Effector memory CD4-positive, alpha-beta T cell (primary cell): ENCODE data around the gene ZNF496.
"Not testable (repeated sequence)": the region's sequence is repeated elsewhere in the genome, so short reads cannot be mapped to it uniquely, and the experiment has no call there.

Experiments
- DNase-seq, 3 donors: peaks; one replicate each; pipeline ENCODE4 v3.0.0-alpha.2; 2020
- H3K27ac ChIP-seq: 2 replicates; pipeline ENCODE4 v1.7.0; 2013; ENCODE audit warnings: mild to moderate bottlenecking, low read length, moderate library complexity; ENCODE audit not compliant: insufficient read depth, poor library complexity, severe bottlenecking
- H3K27me3 ChIP-seq: replicated peaks from 2 replicates; pipeline ENCODE4 v1.7.0; 2013; ENCODE audit warnings: mild to moderate bottlenecking, low read length; ENCODE audit not compliant: insufficient read depth, control insufficient read depth, poor library complexity, severe bottlenecking
- H3K36me3 ChIP-seq: 2 replicates; pipeline ENCODE4 v1.7.0; 2013; ENCODE audit warnings: mild to moderate bottlenecking, low read length, moderate library complexity; ENCODE audit not compliant: control insufficient read depth, insufficient read depth
- H3K4me1 ChIP-seq: 2 replicates; pipeline ENCODE4 v1.7.0; 2013; ENCODE audit warnings: low read length, mild to moderate bottlenecking; ENCODE audit not compliant: control insufficient read depth, insufficient read depth, poor library complexity, severe bottlenecking
- H3K4me3 ChIP-seq: 2 replicates; pipeline ENCODE4 v1.7.0; 2013; ENCODE audit warnings: low read length, low read depth, mild to moderate bottlenecking; ENCODE audit not compliant: insufficient read depth, poor library complexity, severe bottlenecking
- H3K9me3 ChIP-seq: 2 replicates; pipeline ENCODE4 v1.7.0; 2013; ENCODE audit warnings: mild to moderate bottlenecking, low read length, moderate library complexity; ENCODE audit not compliant: control insufficient read depth

Gene ZNF496

DNA sequence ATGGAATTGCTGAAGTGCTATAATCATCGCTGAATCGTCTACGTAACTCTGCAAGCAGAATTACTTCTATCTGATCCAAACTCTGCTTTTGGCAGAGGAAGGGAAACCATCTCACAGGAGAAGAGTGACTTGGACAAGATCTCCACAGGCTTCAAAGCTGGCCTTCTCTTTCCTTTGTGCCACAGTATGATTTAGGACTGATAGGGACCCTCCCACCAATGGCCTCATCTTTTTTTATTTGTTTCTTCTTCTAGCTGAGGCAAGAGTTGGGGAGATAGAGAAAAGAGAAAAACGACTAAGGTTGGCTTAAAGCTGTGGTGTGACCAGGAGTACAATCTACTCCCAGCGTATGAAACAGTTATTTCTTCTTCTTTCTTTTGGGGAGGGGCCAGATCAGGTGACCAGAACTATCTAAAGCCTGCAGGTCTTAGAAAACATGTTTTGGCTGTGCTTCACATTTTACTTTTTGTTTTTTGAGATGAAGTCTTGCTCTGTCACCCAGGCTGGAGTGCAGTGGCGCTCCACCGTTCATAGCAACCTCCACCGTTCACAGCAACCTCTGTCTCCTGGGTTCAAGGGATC is 35.0 kb downstream of the ZNF496 start:
- H3K4me1 ChIP-seq, result no peaks in the 10 kb centered on the region
- no peaks in the 10 kb centered on the region for H3K36me3 ChIP-seq
- no peak overlapping the region for H3K4me3 ChIP-seq
- DNase-seq, result no peak
- no peak overlapping the region for H3K27ac ChIP-seq
- no peaks in the 10 kb centered on the region for H3K27me3 ChIP-seq
- H3K9me3 ChIP-seq, result no peaks in the 10 kb centered on the region

DNA sequence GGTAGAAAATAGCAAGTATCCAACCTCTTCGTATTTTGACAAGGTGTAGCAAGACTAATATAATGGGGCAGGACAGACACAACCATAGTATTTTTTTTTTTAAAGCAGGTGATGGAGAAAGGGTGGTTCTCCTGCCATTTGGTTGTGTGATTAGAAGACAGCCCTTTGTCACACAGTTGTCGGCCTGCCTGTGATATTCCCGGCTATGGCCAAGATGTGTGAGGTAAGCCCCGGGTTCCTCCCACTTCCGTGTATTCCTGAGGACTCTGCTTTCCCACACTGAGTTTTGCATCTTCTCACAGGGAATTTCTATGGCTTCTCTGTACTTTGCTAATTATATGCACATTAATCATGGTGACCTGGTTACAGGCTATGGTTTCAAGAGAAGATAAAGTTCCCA is 35.9 kb downstream of the ZNF496 start:
- H3K4me3 ChIP-seq, result no peak overlapping the region
- no peak overlapping the region for H3K27ac ChIP-seq
- no peaks in the 10 kb centered on the region for H3K36me3 ChIP-seq
- H3K9me3 ChIP-seq, result no peaks in the 10 kb centered on the region
- H3K4me1 ChIP-seq, result no peaks in the 10 kb centered on the region
- H3K27me3 ChIP-seq, result no peaks in the 10 kb centered on the region
- DNase-seq, result no peak

DNA sequence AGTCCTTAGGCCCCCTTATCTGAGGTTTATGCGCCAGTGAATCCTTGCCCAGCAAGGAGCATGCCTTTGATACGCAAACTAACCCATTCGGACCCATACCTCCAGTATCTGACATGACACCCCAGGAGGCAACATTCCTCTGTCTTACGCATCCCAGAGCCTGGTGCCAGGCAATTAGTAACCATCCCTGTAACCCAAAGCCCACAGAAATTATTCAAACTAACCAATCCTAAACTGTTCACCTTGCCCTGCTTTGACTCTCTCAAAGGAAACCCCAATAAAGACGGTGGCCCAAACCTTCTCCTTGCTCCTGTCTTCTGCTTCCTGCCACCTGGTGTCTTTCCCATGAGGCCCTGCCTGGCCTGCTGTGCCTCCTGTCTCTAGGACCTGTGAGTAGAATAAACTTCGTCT is 36.4 kb downstream of the ZNF496 start:
- Histone ChIP-seq H3K36me3 (no peaks in the 10 kb centered on the region), H3K4me3 (no peak overlapping the region), H3K27ac (no peak overlapping the region), H3K27me3 (no peaks in the 10 kb centered on the region), H3K4me1 (no peaks in the 10 kb centered on the region), H3K9me3 (no peaks in the 10 kb centered on the region)
- DNase-seq, result no peak

DNA sequence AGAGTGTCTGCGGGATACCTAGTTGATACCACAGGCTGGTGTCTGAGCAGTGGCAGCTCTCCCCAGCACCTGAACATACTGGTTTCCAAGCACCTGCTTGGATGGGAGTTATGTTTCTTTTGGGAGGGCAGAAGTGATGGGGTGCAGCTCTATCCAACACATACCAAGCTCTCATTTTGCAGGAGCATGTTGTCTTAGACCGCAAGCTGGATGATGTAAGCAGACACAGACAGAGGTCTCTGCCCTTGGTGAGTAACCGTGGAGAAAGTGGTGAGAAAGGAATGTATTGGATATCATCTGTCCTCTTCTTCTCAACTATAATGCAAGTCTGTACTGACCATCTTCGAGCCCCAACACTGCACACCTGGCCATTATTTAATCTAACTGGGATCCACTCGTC is 37.4 kb downstream of the ZNF496 start:
- H3K36me3 ChIP-seq, result no peaks in the 10 kb centered on the region
- H3K4me1 ChIP-seq, result no peaks in the 10 kb centered on the region
- DNase-seq, result no peak
- H3K9me3 ChIP-seq, result no peaks in the 10 kb centered on the region
- no peaks in the 10 kb centered on the region for H3K27me3 ChIP-seq
- H3K27ac ChIP-seq, result no peak overlapping the region
- H3K4me3 ChIP-seq, result no peak overlapping the region

DNA sequence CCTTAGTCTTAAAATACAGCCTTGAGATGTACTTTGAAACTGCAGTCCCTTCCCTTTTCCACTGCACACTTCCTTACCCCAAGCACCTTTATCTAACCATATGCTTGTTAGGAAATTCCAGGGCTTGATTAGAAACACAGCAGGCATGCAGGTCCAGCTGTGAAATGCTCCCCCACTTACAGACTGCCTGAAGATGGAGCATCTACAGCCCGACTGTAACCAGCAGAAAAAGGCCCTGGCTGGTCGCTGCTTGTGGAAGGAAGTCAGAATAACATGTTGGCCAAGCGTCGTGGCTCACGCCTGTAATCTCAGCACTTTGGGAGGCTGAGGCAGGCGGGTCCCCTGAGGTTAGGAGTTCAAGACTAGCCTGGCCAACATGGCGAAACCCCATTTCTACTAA is 38.6 kb downstream of the ZNF496 start:
- H3K27me3 ChIP-seq, result no peaks in the 10 kb centered on the region
- H3K9me3 ChIP-seq, result no peaks in the 10 kb centered on the region
- no peaks in the 10 kb centered on the region for H3K36me3 ChIP-seq
- H3K27ac ChIP-seq, result no peak overlapping the region
- no peak overlapping the region for H3K4me3 ChIP-seq
- no peak for DNase-seq
- no peaks in the 10 kb centered on the region for H3K4me1 ChIP-seq

DNA sequence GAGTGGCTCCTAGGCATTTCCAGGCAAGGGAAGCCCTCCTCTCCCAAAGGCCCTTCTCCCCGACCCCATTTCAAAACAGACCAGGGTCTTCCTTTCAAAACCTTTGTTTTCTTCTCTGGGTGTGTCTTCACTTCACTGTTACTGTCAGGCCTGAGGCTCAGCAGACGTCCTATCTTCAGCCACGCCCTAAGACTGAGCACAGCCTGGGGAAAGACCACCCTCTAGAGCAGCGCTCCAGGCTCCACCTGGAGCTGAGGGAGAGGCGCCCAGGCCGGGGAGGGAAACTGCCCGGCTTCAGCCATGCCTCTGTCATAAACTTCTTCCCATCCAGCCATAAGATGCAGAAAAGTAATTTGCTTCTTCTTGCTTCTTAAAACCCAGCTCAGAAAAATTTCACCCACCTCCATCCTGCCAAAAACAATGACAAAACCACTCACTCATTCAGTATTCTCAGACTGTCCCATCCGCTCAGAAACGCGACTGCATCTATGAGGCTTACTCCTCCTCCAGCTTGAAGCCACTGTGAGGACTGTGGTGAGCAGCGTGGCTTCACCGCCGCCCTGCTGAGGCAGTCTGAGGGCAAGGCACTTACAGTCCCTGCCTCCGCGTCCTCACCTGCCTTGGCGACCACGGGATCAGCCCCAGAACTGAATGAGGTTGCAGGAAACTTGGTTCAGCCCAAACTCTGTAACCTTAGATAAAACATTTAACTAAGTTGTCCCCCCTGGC is 39.7 kb downstream of the ZNF496 start:
- no peak for DNase-seq
- Histone ChIP-seq H3K4me3 (no peak overlapping the region), H3K36me3 (no peaks in the 10 kb centered on the region), H3K9me3 (no peaks in the 10 kb centered on the region), H3K27ac (no peak overlapping the region), H3K4me1 (no peaks in the 10 kb centered on the region), H3K27me3 (no peaks in the 10 kb centered on the region)

DNA sequence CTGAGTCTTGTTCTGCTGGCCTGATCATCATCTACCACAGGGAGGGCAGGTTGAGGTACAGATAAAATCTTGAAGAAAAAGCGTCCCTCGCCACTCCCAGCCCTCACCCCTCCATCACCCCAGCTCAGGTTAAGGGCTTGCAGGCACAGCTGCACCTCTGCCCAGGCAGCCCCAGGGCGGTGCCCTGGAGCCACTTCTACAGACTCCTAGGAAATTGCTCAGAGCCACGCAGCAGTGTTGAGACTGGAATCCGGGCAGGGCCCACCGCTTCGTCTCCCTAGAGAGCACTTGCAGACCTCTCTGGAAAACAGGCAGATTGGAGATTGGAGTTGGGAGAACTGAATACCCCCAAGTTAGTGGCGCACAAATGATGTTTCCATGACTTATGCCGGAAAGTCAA is 40.5 kb downstream of the ZNF496 start:
- H3K27ac ChIP-seq, result no peak overlapping the region
- no peak overlapping the region for H3K4me3 ChIP-seq
- no peaks in the 10 kb centered on the region for H3K4me1 ChIP-seq
- DNase-seq, result no peak
- no peaks in the 10 kb centered on the region for H3K36me3 ChIP-seq
- H3K9me3 ChIP-seq, result no peaks in the 10 kb centered on the region
- no peaks in the 10 kb centered on the region for H3K27me3 ChIP-seq

DNA sequence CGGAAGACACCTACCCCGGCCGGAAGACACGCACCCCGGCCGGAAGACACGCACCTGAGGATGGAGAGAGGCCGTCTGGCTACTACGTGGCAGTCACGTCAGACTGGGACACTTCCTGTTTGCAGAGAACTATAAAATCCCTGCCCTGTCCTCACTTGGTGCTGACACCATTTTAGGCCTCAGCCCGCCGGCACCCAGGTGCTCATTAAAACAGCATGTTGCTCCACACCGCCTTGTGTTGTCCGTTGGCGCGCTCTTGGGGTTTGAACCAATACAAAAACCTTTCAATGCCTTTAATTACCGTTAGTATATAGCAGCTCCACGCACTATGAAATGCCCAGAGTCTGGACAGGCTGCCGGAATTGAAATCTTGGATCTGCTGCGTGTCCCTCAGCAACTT is 41.1 kb downstream of the ZNF496 start:
- no peaks in the 10 kb centered on the region for H3K27me3 ChIP-seq
- H3K27ac ChIP-seq, result no peak overlapping the region
- no peaks in the 10 kb centered on the region for H3K36me3 ChIP-seq
- no peak for DNase-seq
- no peaks in the 10 kb centered on the region for H3K4me1 ChIP-seq
- no peaks in the 10 kb centered on the region for H3K9me3 ChIP-seq
- no peak overlapping the region for H3K4me3 ChIP-seq

DNA sequence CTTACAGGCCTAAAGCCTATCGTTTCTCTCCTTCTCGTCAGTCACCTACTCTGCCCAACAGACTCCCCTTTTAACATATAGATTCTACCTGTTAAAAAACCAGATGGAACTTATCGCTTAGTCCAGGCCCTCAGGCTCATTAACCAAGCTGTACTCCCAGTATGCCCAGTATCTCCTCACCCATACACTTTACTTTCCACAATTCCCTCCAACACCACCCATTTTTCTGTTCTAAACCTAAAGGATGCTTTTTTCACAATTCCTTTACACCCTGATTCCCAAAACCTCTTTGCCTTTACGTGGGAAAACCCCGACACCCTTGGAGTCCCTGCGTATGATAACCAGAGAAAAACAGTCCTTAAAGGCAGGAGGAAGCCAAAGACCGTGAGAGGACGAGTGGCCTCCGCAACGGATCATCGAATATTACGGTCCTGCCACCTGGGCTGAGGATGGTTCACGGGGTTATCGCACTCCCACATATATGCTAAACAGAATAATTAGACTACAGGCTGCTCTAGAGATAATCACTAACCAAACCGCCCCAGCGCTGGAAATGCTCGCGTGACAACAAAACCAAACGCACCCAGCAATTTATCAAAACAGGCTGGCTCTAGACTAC is 42.3 kb downstream of the ZNF496 start:
- H3K36me3 ChIP-seq, result not testable (repeated sequence)

DNA sequence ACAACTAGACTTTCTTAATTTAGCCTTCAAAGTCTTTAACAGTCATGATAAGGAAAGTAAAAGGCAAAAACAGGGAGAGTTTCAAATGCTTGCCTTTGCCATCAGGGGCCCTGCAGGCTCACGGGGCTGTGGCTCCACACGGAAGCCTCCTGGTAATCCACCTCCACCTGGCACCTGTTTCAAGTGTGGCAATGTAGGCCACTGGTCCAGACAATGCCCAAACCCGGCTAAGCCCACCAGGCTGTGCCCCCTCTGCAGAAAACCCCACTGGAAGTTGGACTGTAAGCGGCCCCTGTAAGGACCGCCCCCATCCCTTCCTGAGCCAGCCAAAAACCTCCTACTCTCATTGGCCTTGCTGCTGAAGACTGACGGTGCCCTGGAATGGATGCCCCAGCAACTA is 43.3 kb downstream of the ZNF496 start:
- Histone ChIP-seq H3K27me3 (no peaks in the 10 kb centered on the region), H3K27ac (no peak overlapping the region), H3K4me3 (no peak overlapping the region), H3K9me3 (no peaks in the 10 kb centered on the region), H3K36me3 (no peaks in the 10 kb centered on the region), H3K4me1 (no peaks in the 10 kb centered on the region)
- no peak for DNase-seq

More for the DNA sequence above, 42.3 kb downstream of the ZNF496 start:
- H3K4me3 ChIP-seq, H3K9me3 ChIP-seq, H3K27ac ChIP-seq, H3K4me1 ChIP-seq, DNase-seq, H3K27me3 ChIP-seq: not testable (repeated sequence)
